Hepatocyte (in vitro differentiated cells): ENCODE measurements around the gene PCDHGC3.

Experiments used
- CTCF ChIP-seq: fragments of 200-600 bp; sonication (generic); IDR thresholded peaks from 2 replicates; pipeline ENCODE4 v1.5.1; 2016; ENCODE audit warnings: antibody characterized with exemption, mild to moderate bottlenecking; ENCODE audit not compliant: poor library complexity
- EZH2phosphoT487 ChIP-seq: fragments of 200-600 bp; sonication (generic); IDR thresholded peaks from one replicate; pipeline ENCODE4 v1.6.1; 2018; ENCODE audit warnings: antibody characterized with exemption, mild to moderate bottlenecking, low read depth, moderate library complexity; ENCODE audit not compliant: unreplicated experiment, severe bottlenecking

DNA sequence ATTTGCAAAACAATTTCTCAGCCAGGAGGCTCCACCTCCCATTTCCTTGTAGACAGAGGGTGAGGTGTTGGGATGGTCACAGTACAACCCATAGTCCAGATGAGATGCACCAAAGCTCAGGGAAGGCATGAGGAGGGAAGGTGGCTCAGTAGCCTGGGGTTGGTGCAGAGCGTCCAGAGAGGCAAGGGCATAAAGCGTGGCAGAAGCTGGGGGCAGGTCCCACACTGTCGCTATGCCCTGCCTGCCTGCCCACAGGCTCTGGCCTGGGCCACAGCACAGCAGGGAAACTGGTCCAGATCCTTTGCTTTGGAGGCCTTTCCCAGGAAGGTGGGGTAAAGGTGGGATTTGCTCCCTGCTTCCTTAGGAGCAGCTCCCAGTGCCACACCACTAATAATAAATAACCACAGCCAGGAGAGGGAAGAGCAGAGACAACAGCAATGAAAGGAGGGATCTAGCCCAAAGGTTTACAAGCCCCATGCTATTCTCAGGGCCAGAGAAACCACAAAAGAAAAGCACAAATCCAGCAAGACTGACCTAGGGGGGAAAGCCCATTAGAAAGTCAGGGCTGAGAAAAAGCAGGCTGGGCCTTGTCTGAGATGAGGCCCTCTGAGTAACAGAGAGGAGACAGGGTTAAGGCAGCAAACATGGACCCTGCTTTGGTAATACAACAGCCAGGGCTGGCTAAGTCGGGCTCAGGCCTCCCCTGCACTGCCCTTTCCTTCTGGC lies 40.3 kb downstream of the PCDHGC3 start:
- no peak for TF ChIP-seq EZH2phosphoT487
- no peak for TF ChIP-seq CTCF
